SK-N-SH treated with all-trans-retinoic acid at 6 μM for 48 hours (cell line): ENCODE data around the gene GRM7.

ENCODE experiments used
- ATAC-seq: fragments of 200-7000 bp; cut with Tn5 transposase; 3 replicates; pipeline ENCODE4 v1.9.1; 2020; ENCODE audit warnings: mild to moderate bottlenecking, moderate library complexity
- ARNTL ChIP-seq: fragments of 450-650 bp; formaldehyde crosslinking; IDR thresholded peaks from 2 replicates; pipeline ENCODE4 v1.5.0; 2020; ENCODE audit warnings: low read depth, mild to moderate bottlenecking, moderate library complexity, borderline replicate concordance
- BACH2 ChIP-seq: fragments of 250-450 bp; sonication (Bioruptor Pico); IDR thresholded peaks from 2 replicates; pipeline ENCODE4 v1.9.0; 2021; ENCODE audit warnings: mild to moderate bottlenecking, borderline replicate concordance
- CSDC2 ChIP-seq: fragments of 250-450 bp; sonication (Bioruptor Pico); IDR thresholded peaks from 2 replicates; pipeline ENCODE4 v1.5.0; 2020; ENCODE audit warnings: mild to moderate bottlenecking, moderate library complexity
- ESRRG ChIP-seq: fragments of 250-450 bp; sonication (Bioruptor Pico); IDR thresholded peaks from 2 replicates; pipeline ENCODE4 v1.6.1; 2021; ENCODE audit warnings: mild to moderate bottlenecking
- GLIS3 ChIP-seq: fragments of 250-450 bp; sonication (Bioruptor Pico); IDR thresholded peaks from 2 replicates; pipeline ENCODE4 v1.5.0; 2020; ENCODE audit warnings: mild to moderate bottlenecking, moderate library complexity
- ISL1 ChIP-seq: fragments of 250-450 bp; sonication (Bioruptor Pico); IDR thresholded peaks from 2 replicates; pipeline ENCODE4 v2.1.2; 2022; ENCODE audit warnings: mild to moderate bottlenecking, moderate library complexity
- OSR1 ChIP-seq: fragments of 250-450 bp; sonication (Bioruptor Pico); IDR thresholded peaks from 2 replicates; pipeline ENCODE4 v1.8.0; 2022; ENCODE audit warnings: moderate library complexity, mild to moderate bottlenecking, inconsistent platforms
- PPARA ChIP-seq: fragments of 250-450 bp; sonication (Bioruptor Pico); IDR thresholded peaks from 2 replicates; pipeline ENCODE4 v1.5.0; 2020; ENCODE audit warnings: mild to moderate bottlenecking, borderline replicate concordance
- RARB ChIP-seq: fragments of 250-450 bp; sonication (Bioruptor Pico); IDR thresholded peaks from 2 replicates; pipeline ENCODE4 v1.8.0; 2021; ENCODE audit warnings: mild to moderate bottlenecking, moderate library complexity
- SNAI2 ChIP-seq: fragments of 250-450 bp; sonication (Bioruptor Pico); IDR thresholded peaks from 2 replicates; pipeline ENCODE4 v1.5.0; 2020; ENCODE audit warnings: mild to moderate bottlenecking, moderate library complexity
- TCF4 ChIP-seq: fragments of 250-450 bp; sonication (Bioruptor Pico); IDR thresholded peaks from 2 replicates; pipeline ENCODE4 v1.8.0; 2021; ENCODE audit warnings: mild to moderate bottlenecking, moderate library complexity, borderline replicate concordance
- TOX ChIP-seq: fragments of 250-450 bp; sonication (Bioruptor Pico); IDR thresholded peaks from 2 replicates; pipeline ENCODE4 v1.8.0; 2021; ENCODE audit warnings: mild to moderate bottlenecking, moderate library complexity, borderline replicate concordance
- ZC3H10 ChIP-seq: fragments of 250-450 bp; sonication (Bioruptor Pico); IDR thresholded peaks from 2 replicates; pipeline ENCODE4 v1.5.1; 2021; ENCODE audit warnings: mild to moderate bottlenecking, moderate library complexity
- ZFP3 ChIP-seq: fragments of 250-450 bp; sonication (Bioruptor Pico); IDR thresholded peaks from 2 replicates; pipeline ENCODE4 v1.5.0; 2020; ENCODE audit warnings: mild to moderate bottlenecking, moderate library complexity
- ZFP30 ChIP-seq: fragments of 450-650 bp; formaldehyde crosslinking; IDR thresholded peaks from 2 replicates; pipeline ENCODE4 v1.5.0; 2022; ENCODE audit warnings: mild to moderate bottlenecking, moderate library complexity
- ZNF565 ChIP-seq: fragments of 450-650 bp; formaldehyde crosslinking; conservative IDR thresholded peaks from 2 replicates; pipeline ENCODE4 v1.5.0; 2020; ENCODE audit warnings: low read depth, mild to moderate bottlenecking, moderate library complexity
- ZNF8 ChIP-seq: fragments of 450-650 bp; formaldehyde crosslinking; IDR thresholded peaks from 2 replicates; pipeline ENCODE4 v1.5.0; 2020; ENCODE audit warnings: mild to moderate bottlenecking, moderate library complexity
- TF ChIP-seq, protein P1 (sequence below): fragments of 250-450 bp; sonication (Bioruptor Pico); IDR thresholded peaks from 2 replicates; pipeline ENCODE4 v1.5.1; 2021; ENCODE audit warnings: mild to moderate bottlenecking, moderate library complexity
- TF ChIP-seq, protein P2 (sequence below): fragments of 250-450 bp; sonication (Bioruptor Pico); IDR thresholded peaks from 2 replicates; pipeline ENCODE4 v1.5.0; 2020; ENCODE audit warnings: mild to moderate bottlenecking, moderate library complexity
- TF ChIP-seq, protein P3 (sequence below): fragments of 250-450 bp; sonication (Bioruptor Pico); IDR thresholded peaks from 2 replicates; pipeline ENCODE4 v1.8.0; 2021; ENCODE audit warnings: low read depth, mild to moderate bottlenecking, moderate library complexity, borderline replicate concordance
- TF ChIP-seq, protein P4 (sequence below): fragments of 250-450 bp; sonication (Bioruptor Pico); IDR thresholded peaks from 2 replicates; pipeline ENCODE4 v1.5.1; 2020; ENCODE audit warnings: low read depth, mild to moderate bottlenecking, moderate library complexity

GRM7 gene

DNA sequence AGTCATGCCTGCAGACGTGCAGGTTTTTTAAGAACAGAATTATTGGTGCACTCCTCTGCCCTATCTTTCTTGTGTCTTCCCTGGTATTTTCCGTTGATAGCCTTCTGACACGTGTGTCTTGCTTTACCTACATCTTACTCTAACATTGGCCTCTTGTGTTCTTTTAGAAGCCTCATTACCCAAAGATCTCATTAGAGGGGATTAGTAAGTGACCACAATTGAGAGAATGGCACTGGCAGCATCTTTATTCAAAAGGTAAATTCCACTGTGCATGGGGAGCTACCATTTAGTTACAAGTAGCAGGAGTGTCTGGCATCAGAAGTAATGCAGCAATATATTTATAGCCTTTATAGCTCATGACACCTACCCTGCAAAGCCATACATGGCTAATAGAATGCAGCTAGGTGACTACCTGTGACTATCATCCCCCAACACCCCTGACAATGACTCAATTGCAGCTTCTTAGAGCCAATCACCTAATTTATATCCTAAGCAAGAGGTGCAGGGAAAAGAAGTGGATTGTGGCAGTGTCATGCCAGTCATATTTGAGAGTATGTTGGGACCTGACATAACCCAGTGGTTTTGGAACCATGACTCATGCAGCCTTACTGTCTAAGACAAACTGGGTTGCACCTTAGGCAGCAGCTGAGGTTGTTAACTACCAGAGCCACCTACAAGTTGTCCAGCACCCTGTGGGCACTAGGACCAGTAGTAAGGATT lies 164.8 kb downstream of the GRM7 start:
- ATAC-seq = no peak
- TF ChIP-seq ZC3H10 (CRISPR knock-in tag) = no peak
- no peak for TF ChIP-seq TCF4 (CRISPR knock-in tag)
- TF ChIP-seq, protein P1, sequence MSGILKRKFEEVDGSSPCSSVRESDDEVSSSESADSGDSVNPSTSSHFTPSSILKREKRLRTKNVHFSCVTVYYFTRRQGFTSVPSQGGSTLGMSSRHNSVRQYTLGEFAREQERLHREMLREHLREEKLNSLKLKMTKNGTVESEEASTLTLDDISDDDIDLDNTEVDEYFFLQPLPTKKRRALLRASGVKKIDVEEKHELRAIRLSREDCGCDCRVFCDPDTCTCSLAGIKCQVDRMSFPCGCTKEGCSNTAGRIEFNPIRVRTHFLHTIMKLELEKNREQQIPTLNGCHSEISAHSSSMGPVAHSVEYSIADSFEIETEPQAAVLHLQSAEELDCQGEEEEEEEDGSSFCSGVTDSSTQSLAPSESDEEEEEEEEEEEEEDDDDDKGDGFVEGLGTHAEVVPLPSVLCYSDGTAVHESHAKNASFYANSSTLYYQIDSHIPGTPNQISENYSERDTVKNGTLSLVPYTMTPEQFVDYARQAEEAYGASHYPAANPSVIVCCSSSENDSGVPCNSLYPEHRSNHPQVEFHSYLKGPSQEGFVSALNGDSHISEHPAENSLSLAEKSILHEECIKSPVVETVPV (CRISPR knock-in tag) = no peak
- no peak for TF ChIP-seq ZNF565 (CRISPR knock-in tag)
- TF ChIP-seq, protein P2, sequence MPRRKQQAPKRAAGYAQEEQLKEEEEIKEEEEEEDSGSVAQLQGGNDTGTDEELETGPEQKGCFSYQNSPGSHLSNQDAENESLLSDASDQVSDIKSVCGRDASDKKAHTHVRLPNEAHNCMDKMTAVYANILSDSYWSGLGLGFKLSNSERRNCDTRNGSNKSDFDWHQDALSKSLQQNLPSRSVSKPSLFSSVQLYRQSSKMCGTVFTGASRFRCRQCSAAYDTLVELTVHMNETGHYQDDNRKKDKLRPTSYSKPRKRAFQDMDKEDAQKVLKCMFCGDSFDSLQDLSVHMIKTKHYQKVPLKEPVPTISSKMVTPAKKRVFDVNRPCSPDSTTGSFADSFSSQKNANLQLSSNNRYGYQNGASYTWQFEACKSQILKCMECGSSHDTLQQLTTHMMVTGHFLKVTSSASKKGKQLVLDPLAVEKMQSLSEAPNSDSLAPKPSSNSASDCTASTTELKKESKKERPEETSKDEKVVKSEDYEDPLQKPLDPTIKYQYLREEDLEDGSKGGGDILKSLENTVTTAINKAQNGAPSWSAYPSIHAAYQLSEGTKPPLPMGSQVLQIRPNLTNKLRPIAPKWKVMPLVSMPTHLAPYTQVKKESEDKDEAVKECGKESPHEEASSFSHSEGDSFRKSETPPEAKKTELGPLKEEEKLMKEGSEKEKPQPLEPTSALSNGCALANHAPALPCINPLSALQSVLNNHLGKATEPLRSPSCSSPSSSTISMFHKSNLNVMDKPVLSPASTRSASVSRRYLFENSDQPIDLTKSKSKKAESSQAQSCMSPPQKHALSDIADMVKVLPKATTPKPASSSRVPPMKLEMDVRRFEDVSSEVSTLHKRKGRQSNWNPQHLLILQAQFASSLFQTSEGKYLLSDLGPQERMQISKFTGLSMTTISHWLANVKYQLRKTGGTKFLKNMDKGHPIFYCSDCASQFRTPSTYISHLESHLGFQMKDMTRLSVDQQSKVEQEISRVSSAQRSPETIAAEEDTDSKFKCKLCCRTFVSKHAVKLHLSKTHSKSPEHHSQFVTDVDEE (CRISPR knock-in tag) = no peak
- no peak for TF ChIP-seq CSDC2 (CRISPR knock-in tag)
- no peak for TF ChIP-seq ISL1 (CRISPR knock-in tag)
- TF ChIP-seq ZFP30 (CRISPR knock-in tag) = no peak
- TF ChIP-seq, protein P3, sequence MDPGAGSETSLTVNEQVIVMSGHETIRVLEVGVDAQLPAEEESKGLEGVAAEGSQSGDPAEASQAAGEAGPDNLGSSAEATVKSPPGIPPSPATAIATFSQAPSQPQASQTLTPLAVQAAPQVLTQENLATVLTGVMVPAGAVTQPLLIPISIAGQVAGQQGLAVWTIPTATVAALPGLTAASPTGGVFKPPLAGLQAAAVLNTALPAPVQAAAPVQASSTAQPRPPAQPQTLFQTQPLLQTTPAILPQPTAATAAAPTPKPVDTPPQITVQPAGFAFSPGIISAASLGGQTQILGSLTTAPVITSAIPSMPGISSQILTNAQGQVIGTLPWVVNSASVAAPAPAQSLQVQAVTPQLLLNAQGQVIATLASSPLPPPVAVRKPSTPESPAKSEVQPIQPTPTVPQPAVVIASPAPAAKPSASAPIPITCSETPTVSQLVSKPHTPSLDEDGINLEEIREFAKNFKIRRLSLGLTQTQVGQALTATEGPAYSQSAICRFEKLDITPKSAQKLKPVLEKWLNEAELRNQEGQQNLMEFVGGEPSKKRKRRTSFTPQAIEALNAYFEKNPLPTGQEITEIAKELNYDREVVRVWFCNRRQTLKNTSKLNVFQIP (CRISPR knock-in tag) = no peak
- TF ChIP-seq, protein P4, sequence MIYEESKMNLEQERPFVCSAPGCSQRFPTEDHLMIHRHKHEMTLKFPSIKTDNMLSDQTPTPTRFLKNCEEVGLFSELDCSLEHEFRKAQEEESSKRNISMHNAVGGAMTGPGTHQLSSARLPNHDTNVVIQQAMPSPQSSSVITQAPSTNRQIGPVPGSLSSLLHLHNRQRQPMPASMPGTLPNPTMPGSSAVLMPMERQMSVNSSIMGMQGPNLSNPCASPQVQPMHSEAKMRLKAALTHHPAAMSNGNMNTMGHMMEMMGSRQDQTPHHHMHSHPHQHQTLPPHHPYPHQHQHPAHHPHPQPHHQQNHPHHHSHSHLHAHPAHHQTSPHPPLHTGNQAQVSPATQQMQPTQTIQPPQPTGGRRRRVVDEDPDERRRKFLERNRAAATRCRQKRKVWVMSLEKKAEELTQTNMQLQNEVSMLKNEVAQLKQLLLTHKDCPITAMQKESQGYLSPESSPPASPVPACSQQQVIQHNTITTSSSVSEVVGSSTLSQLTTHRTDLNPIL (CRISPR knock-in tag) = no peak
- TF ChIP-seq, all 23 proteins: peak for 0

DNA sequence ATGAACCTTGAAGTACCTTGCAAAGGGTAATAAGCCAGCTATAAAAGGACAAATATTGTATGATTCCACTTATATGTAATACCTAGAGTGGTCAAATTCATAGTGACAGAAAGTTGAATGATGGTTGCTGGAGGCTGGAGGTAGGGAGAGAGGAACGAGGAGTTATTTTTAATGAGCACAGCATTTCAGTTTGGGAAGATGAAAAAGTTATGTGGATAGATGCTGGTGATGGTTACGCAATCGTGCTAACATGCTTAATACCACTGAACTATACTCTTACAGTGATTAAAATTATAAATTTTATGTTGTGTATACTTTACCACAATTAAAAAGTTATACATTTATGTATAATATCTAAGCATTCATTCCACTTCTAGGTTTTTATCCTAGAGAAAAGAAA lies 168.6 kb downstream of the GRM7 start:
- no peak for ATAC-seq
- TF ChIP-seq, protein P2 (CRISPR knock-in tag) = no peak
- TF ChIP-seq ISL1 (CRISPR knock-in tag) (no peak), CSDC2 (CRISPR knock-in tag) (no peak), ZNF8 (CRISPR knock-in tag) (no peak), ZFP30 (CRISPR knock-in tag) (no peak), ESRRG (CRISPR knock-in tag) (no peak), SNAI2 (CRISPR knock-in tag) (no peak), PPARA (CRISPR knock-in tag) (no peak)
- TF ChIP-seq, protein P1 (CRISPR knock-in tag) = no peak

DNA sequence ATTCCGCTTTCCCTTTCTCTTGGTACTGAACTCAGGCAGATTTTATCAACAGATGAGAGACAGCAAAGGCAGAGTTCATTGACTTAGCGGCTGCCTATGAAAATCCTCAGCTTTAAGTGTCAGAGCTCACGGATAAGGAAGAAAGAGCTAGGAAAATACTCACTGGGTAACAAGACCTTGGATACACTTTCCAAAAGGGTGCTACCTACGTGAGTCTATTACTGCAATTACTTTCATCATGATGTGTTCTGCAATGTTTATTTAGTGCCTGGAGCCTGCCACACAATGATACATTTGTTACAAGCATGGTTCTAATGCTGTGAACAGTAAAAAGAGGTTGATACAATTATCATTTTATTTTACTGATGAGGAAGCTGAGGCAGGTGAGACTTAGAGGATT lies 177.5 kb downstream of the GRM7 start:
- no peak for ATAC-seq
- TF ChIP-seq SNAI2 (CRISPR knock-in tag) = no peak
- TF ChIP-seq CSDC2 (CRISPR knock-in tag) = no peak
- no peak for TF ChIP-seq TOX (CRISPR knock-in tag)
- no peak for TF ChIP-seq OSR1 (CRISPR knock-in tag)
- TF ChIP-seq RARB (CRISPR knock-in tag) = no peak
- no peak for TF ChIP-seq TCF4 (CRISPR knock-in tag)
- no peak for TF ChIP-seq ARNTL (CRISPR knock-in tag)
- no peak for TF ChIP-seq ZFP30 (CRISPR knock-in tag)
- no peak for TF ChIP-seq ZNF565 (CRISPR knock-in tag)
- no peak for TF ChIP-seq BACH2 (CRISPR knock-in tag)
- TF ChIP-seq ISL1 (CRISPR knock-in tag) = no peak
- no peak for TF ChIP-seq PPARA (CRISPR knock-in tag)
- TF ChIP-seq, protein P3 (CRISPR knock-in tag) = no peak
- TF ChIP-seq ZFP3 = no peak
- no peak for TF ChIP-seq GLIS3 (CRISPR knock-in tag)
- TF ChIP-seq ESRRG (CRISPR knock-in tag) = no peak
